Measurements from ENCODE around the gene KDSR. TPM values are rescaled to one million over a fixed set of nuclear protein-coding genes. Genes with fewer than 3 reads are reported as not detected.

The KDSR gene
- total RNA-seq, 1 donor: 46.3 TPM

- no peak overlapping the region for H3K4me2 ChIP-seq (ENCODE audit: insufficient read depth, low read length)
- no peaks in the 10 kb centered on the region for H3K4me1 ChIP-seq (ENCODE audit: insufficient read depth, low read length)
- no peaks in the 10 kb centered on the region for H3K79me2 ChIP-seq (ENCODE audit: insufficient read depth, low read length)
- no peaks in the 10 kb centered on the region for H3K36me3 ChIP-seq (ENCODE audit: insufficient read depth, low read length)
- no peak overlapping the region for H3K27ac ChIP-seq (ENCODE audit: low read depth, low read length)
- DNase-seq (ENCODE audit: insufficient read length, low spot score, missing footprints): no peak
- H3K4me3 ChIP-seq (ENCODE audit: insufficient read depth, low read length): no peak overlapping the region
- H3K27me3 ChIP-seq (ENCODE audit: insufficient read depth, low read length): no peaks in the 10 kb centered on the region
- no peak overlapping the region for H2AFZ ChIP-seq (ENCODE audit: low read length)
- no peaks in the 10 kb centered on the region for H4K20me1 ChIP-seq (ENCODE audit: insufficient read depth, low read length)
- no peak for TF ChIP-seq CTCF (IDR thresholded peaks at IDR 0.05; ENCODE audit: extremely low read depth, low read depth, low read length)
- H3K9me3 ChIP-seq (ENCODE audit: low read depth, low read length): no peaks in the 10 kb centered on the region
These were observed 78.7 kb downstream of the KDSR start for GRCh38 chr18:63288311-63288710.

DNA sequence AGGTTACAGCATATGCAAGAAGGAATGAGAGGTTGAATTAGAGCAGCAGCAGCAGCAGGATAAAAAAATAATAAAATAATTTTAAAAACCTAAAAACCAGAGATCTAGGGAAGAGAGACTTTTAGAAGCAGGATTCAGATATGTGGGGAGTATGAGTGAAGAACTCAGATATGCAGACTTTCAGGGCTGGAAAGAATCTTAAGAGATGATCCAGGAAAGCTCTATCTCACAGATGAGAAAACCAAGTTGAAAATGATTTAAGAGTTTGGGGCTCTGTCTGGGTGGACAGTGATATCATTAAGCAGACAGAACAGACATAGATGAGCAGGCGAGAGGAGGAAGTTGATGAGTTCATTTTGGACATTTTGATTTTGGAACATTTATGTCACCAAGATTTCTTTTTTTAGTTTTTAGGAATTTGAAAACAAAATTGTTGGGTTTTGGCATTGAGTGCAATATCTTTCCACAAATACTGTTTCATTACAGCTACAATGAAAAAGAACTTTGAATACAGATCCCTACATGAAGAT lies 79.2 kb downstream of the KDSR start:
- Histone ChIP-seq H3K4me1 (ENCODE audit: insufficient read depth, low read length) (no peaks in the 10 kb centered on the region), H2AFZ (ENCODE audit: low read length) (no peak overlapping the region), H4K20me1 (ENCODE audit: insufficient read depth, low read length) (no peaks in the 10 kb centered on the region), H3K4me2 (ENCODE audit: insufficient read depth, low read length) (no peak overlapping the region), H3K27me3 (ENCODE audit: insufficient read depth, low read length) (no peaks in the 10 kb centered on the region), H3K36me3 (ENCODE audit: insufficient read depth, low read length) (no peaks in the 10 kb centered on the region), H3K9me3 (ENCODE audit: low read depth, low read length) (no peaks in the 10 kb centered on the region), H3K4me3 (ENCODE audit: insufficient read depth, low read length) (no peak overlapping the region), H3K27ac (ENCODE audit: low read depth, low read length) (no peak overlapping the region), H3K79me2 (ENCODE audit: insufficient read depth, low read length) (no peaks in the 10 kb centered on the region)
- DNase-seq (ENCODE audit: insufficient read length, low spot score, missing footprints): no peak
- no peak for TF ChIP-seq CTCF (IDR thresholded peaks at IDR 0.05; ENCODE audit: extremely low read depth, low read depth, low read length)

- Histone ChIP-seq H3K36me3 (ENCODE audit: insufficient read depth, low read length) (no peaks in the 10 kb centered on the region), H3K4me3 (ENCODE audit: insufficient read depth, low read length) (no peak overlapping the region), H4K20me1 (ENCODE audit: insufficient read depth, low read length) (no peaks in the 10 kb centered on the region), H2AFZ (ENCODE audit: low read length) (no peak overlapping the region), H3K27ac (ENCODE audit: low read depth, low read length) (no peak overlapping the region), H3K4me2 (ENCODE audit: insufficient read depth, low read length) (no peak overlapping the region), H3K4me1 (ENCODE audit: insufficient read depth, low read length) (no peaks in the 10 kb centered on the region), H3K9me3 (ENCODE audit: low read depth, low read length) (no peaks in the 10 kb centered on the region), H3K27me3 (ENCODE audit: insufficient read depth, low read length) (no peaks in the 10 kb centered on the region), H3K79me2 (ENCODE audit: insufficient read depth, low read length) (no peaks in the 10 kb centered on the region)
- no peak for TF ChIP-seq CTCF (IDR thresholded peaks at IDR 0.05; ENCODE audit: extremely low read depth, low read depth, low read length)
- no peak for DNase-seq (ENCODE audit: insufficient read length, low spot score, missing footprints)
These were observed 80.1 kb downstream of the KDSR start for GRCh38 chr18:63286926-63287325.

GRCh38 chr18:63284827-63285733 lies 81.9 kb downstream of the KDSR start:
- Histone ChIP-seq H2AFZ (ENCODE audit: low read length) (no peak overlapping the region), H3K9me3 (ENCODE audit: low read depth, low read length) (no peaks in the 10 kb centered on the region), H3K4me1 (ENCODE audit: insufficient read depth, low read length) (no peaks in the 10 kb centered on the region), H3K27ac (ENCODE audit: low read depth, low read length) (no peak overlapping the region), H4K20me1 (ENCODE audit: insufficient read depth, low read length) (no peaks in the 10 kb centered on the region), H3K36me3 (ENCODE audit: insufficient read depth, low read length) (no peaks in the 10 kb centered on the region), H3K79me2 (ENCODE audit: insufficient read depth, low read length) (no peaks in the 10 kb centered on the region), H3K4me3 (ENCODE audit: insufficient read depth, low read length) (no peak overlapping the region), H3K27me3 (ENCODE audit: insufficient read depth, low read length) (no peaks in the 10 kb centered on the region), H3K4me2 (ENCODE audit: insufficient read depth, low read length) (no peak overlapping the region)
- TF ChIP-seq CTCF (IDR thresholded peaks at IDR 0.05; ENCODE audit: extremely low read depth, low read depth, low read length): no peak
- no peak for DNase-seq (ENCODE audit: insufficient read length, low spot score, missing footprints)

Measured in osteoblast (primary cell).